Calu3 (cell line): ENCODE measurements around the gene GTF3C1. TPM values are rescaled to one million over a fixed set of nuclear protein-coding genes. Genes with fewer than 3 reads are reported as not detected.

Experiments
- BruUV-seq: library from RNA; stranded (reverse); fragments of 400-500 nt; replicated peaks from 2 replicates; lab custom pipeline; 2021; lab: Mats Ljungman, UMichigan
- CTCF ChIA-PET: fragments of 300-600 bp; sonication (Branson Sonifier 250); formaldehyde crosslinking; loops from one replicate; lab custom pipeline; 2022; ENCODE audit warnings: antibody characterized with exemption; lab: Charles Lee
- DNase-seq: peaks from one replicate; pipeline ENCODE4 v3.0.0; 2022
- H3K27ac Mint-ChIP-seq: one replicate; pipeline ENCODE4 v1.8.0; 2022; ENCODE audit warnings: mixed read lengths; ENCODE audit not compliant: unreplicated experiment
- H3K27me3 Mint-ChIP-seq: one replicate; pipeline ENCODE4 v1.8.0; 2022; ENCODE audit warnings: mixed read lengths; ENCODE audit not compliant: unreplicated experiment
- H3K36me3 Mint-ChIP-seq: one replicate; pipeline ENCODE4 v1.8.0; 2022; ENCODE audit warnings: mild to moderate bottlenecking, moderate library complexity, mixed read lengths; ENCODE audit not compliant: insufficient read depth, unreplicated experiment
- H3K4me1 Mint-ChIP-seq: one replicate; pipeline ENCODE4 v1.8.0; 2022; ENCODE audit warnings: mild to moderate bottlenecking, low read depth, mixed read lengths; ENCODE audit not compliant: unreplicated experiment
- H3K4me3 Mint-ChIP-seq: one replicate; pipeline ENCODE4 v1.8.0; 2022; ENCODE audit warnings: mild to moderate bottlenecking, low read depth, moderate library complexity, mixed read lengths; ENCODE audit not compliant: unreplicated experiment
- H3K9me3 Mint-ChIP-seq: one replicate; pipeline ENCODE4 v1.8.0; 2022; ENCODE audit warnings: low read depth, mixed read lengths; ENCODE audit not compliant: unreplicated experiment
- CTCF ChIP-seq: fragments of 200-600 bp; IDR thresholded peaks from one replicate; pipeline ENCODE4 v1.8.0; 2022; ENCODE audit warnings: antibody characterized with exemption; ENCODE audit not compliant: unreplicated experiment
- intact Hi-C: fragments of 100-400 bp; cut with micrococcal nuclease; formaldehyde crosslinking; loops from one replicate; pipeline ENCODE4 v1.10.0; 2022; ENCODE audit not compliant: unreplicated experiment
- total RNA-seq: library from RNA; stranded (reverse); gene quantifications from 2 replicates; pipeline ENCODE4 v1.2.3, GENCODE V29; 2022

Gene GTF3C1
- total RNA-seq, 1 experiment from 2014 or later: 90.9 TPM

DNA sequence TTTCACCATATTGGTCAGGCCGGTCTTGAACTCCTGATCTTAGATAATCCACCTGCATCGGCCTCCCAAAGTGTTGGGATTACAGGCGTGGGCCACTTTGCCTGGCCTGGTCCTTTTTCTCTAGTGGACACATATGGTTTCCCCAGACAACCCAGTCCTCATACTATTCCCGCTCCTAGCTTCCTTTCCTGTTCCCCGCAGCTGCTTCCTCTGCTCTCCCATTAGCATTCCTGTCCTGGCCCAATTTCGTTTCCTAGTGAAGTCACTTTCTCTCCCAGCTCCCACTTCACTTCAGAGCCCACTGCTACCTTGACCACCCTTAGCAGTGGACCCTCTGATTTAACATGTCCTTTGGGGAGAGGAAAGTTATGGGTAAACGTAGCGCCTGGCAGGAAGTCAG is 11.5 kb upstream of the GTF3C1 start:
- CTCF ChIA-PET: no interaction called here
- Mint-ChIP-seq H3K27ac (no peak overlapping the region), H3K27me3 (no peaks in the 10 kb centered on the region), H3K9me3 (no peaks in the 10 kb centered on the region), H3K4me3 (no peak overlapping the region), H3K36me3 (peaks cover 7% of the 10 kb centered on the region), H3K4me1 (no peaks in the 10 kb centered on the region)
- TF ChIP-seq CTCF: no peak
- no TSS peak for BruUV-seq
- DNase-seq: no peak
- intact Hi-C loops: no loop called here

- no TSS peak for BruUV-seq
- CTCF ChIA-PET: no interaction called here
- H3K9me3 Mint-ChIP-seq: no peaks in the 10 kb centered on the region
- no peak overlapping the region for H3K27ac Mint-ChIP-seq
- intact Hi-C loops: no loop called here
- no peak for DNase-seq
- H3K27me3 Mint-ChIP-seq: no peaks in the 10 kb centered on the region
- no peak for TF ChIP-seq CTCF
- H3K36me3 Mint-ChIP-seq: peaks cover 7% of the 10 kb centered on the region
- H3K4me3 Mint-ChIP-seq: no peak overlapping the region
- no peaks in the 10 kb centered on the region for H3K4me1 Mint-ChIP-seq
Measured at GRCh38 chr16:27558932-27559331, 9.2 kb upstream of the GTF3C1 start.

DNA sequence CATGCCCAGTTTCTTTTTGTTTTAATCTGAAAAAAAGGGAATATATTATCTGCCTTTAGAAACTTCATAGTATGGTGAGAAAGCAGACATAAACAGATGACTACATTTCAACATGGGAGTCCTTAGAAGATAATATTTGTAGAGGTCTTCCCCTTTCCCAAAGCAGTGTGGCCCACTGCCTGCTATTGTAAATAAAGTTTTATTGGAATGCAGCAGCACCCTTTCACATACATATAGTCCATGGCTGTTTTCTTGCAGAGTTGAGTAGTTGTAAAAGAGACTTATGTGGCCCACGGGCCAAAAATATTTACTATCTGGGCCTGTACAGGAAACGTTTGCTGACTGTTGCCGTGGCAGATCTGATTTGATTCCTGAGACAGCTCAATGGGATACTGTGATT is 8.7 kb upstream of the GTF3C1 start:
- Mint-ChIP-seq H3K27me3 (no peaks in the 10 kb centered on the region), H3K36me3 (peaks cover 7% of the 10 kb centered on the region), H3K27ac (no peak overlapping the region), H3K4me3 (no peak overlapping the region), H3K9me3 (no peaks in the 10 kb centered on the region), H3K4me1 (no peaks in the 10 kb centered on the region)
- no TSS peak for BruUV-seq
- no peak for DNase-seq
- CTCF ChIA-PET: no interaction called here
- intact Hi-C loops: no loop called here
- no peak for TF ChIP-seq CTCF

DNA sequence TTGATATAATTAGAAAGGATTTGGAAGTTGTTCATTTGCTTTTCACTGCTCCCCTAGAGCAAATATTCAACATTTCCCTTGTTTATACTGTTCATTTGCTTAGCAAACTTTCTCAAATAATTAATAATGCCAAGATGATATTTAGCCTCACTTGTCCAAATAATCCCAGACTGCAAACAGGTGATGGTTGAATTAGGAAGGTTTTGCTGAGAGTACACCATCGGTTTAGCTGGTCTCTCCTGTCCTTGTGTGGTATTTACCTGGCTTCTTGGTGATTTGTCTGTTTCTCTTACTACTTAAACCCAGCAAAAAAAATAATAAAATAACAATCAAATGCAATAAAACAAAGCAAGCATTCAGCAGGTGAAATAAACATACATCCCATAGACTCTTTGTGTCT is 6.8 kb upstream of the GTF3C1 start:
- DNase-seq: no peak
- Mint-ChIP-seq H3K4me3 (no peak overlapping the region), H3K27me3 (no peaks in the 10 kb centered on the region), H3K4me1 (no peaks in the 10 kb centered on the region), H3K36me3 (peaks cover 7% of the 10 kb centered on the region), H3K27ac (no peak overlapping the region), H3K9me3 (no peaks in the 10 kb centered on the region)
- TF ChIP-seq CTCF: no peak
- intact Hi-C loops: no loop called here
- CTCF ChIA-PET: interaction anchor here (0.7 kb wide), 2 partner anchors 38 to 243 kb away, joined by 3 to 4 read pairs; no protein-coding TSS in a partner anchor
- BruUV-seq: no TSS peak
